Stimulated activated CD8-positive, alpha-beta memory T cell treated with anti-CD3 and anti-CD28 coated beads, Interleukin-12 subunit alpha, Interleukin-12 subunit beta, amount 100 ng/mL, for 24 hours (primary cell): ENCODE data around the gene LBX1.
"Not testable (repeated sequence)": the region's sequence is repeated elsewhere in the genome, so short reads cannot be mapped to it uniquely, and the experiment has no call there.

Experiments used
- DNase-seq: peaks from one replicate; pipeline ENCODE4 v3.0.0-alpha.2; 2020; ENCODE audit errors: extremely low read depth

The LBX1 gene

DNA sequence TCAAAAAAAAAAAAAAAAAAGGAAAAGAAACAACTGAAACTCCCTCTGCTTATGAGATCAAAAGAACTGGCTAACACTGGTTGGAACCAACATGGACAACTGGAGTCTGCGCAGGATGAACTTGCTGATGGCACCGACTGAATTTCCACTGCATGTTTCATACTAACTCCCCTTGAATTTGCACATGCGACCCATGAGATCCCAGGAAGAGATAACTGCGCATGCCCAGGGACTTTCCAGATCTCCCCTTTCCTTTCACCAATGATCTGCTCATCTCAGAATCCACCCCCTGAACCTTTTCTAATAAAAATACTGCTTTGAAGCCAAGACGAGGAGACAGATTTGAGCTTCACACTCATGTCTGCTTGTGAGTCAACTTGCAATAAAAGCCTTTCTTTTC is 20.7 kb downstream of the LBX1 start:
- DNase-seq, result no peak

DNA sequence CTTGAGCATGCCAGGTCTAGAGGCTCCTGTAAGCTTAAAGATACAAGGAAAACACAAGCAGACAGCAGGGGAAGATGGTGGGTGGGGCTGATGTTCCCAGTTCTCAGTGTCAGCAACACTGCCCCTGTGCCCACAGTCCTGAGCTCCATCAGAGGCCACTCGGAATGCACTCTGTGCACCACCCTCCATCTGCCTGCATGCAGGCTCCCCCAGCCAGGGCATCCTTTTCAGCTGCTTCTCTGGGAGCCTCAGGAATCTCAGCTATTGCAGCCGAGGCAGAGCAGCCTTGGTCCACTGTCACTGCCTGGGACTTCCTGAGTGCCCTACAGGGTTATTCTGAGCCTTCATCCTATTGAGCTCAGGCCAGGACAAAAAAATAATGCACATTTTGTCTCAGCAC is 22.2 kb downstream of the LBX1 start:
- DNase-seq, result no peak

DNA sequence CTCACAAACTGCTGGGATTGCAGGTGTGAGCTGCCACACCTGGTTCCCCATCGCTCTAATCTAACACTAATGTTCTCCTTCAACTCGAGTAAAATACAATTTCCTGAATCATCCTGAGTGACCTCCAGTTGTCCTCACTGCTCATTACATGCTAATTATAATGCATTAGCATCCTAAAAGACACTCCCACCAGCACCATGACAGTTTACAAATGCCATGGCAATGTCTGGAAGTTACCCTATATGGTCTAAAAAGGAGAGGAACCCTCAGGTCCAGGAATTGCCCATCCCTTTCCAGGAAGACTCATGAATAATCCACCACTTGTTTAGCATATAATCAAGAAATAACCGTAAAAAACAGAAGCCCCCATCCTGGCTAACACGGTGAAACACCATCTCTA is 26.6 kb downstream of the LBX1 start:
- DNase-seq, result not testable (repeated sequence)

DNA sequence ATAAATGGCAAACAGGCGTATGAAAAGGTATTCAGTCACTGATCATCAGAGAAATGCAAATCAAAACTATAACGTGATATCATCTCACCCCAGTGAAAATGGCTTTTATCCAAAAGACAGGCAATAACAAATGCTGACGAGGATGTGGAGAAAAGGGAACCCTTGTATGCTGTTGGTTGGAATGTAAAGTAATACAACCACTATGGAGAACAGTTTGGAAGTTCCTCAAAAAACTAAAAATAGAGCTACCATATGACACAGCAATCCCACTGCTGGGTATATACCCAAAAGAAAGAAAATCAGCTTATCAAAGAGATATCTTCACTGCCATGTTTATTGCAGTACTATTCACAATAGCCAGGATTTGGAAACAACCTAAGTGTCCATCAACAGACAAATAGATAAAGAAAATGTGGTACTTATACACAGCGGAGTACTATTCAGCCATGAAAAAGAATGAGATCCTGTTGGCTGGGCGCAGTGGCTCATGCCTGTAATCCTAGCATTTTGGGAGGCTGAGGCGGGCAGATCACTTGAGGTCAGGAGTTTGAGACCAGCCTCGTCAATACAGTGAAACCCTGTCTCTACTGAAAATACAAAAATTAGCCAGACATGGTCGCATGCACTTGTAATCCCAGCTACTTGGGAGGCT is 30.8 kb downstream of the LBX1 start:
- not testable (repeated sequence) for DNase-seq

DNA sequence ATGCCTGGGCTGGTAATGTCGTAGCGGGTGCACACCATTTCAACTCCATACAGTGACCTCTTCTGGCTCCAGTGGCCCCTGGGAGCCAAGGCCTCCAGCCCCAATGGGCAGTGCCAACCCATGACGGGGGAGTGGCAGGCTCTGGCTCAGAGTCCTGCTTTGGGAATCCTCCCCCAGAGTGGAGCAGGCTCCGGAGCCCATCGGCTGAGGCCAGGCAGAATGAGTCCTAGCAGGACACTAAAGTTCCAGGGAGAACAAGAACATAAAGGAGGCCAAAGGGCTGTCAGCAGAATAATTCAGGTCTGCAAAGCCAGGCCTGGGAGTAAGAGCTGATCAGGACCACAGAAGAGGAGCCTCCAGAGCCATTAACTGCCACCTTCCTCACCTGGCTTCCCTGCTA is 33.3 kb downstream of the LBX1 start:
- DNase-seq, result no peak

DNA sequence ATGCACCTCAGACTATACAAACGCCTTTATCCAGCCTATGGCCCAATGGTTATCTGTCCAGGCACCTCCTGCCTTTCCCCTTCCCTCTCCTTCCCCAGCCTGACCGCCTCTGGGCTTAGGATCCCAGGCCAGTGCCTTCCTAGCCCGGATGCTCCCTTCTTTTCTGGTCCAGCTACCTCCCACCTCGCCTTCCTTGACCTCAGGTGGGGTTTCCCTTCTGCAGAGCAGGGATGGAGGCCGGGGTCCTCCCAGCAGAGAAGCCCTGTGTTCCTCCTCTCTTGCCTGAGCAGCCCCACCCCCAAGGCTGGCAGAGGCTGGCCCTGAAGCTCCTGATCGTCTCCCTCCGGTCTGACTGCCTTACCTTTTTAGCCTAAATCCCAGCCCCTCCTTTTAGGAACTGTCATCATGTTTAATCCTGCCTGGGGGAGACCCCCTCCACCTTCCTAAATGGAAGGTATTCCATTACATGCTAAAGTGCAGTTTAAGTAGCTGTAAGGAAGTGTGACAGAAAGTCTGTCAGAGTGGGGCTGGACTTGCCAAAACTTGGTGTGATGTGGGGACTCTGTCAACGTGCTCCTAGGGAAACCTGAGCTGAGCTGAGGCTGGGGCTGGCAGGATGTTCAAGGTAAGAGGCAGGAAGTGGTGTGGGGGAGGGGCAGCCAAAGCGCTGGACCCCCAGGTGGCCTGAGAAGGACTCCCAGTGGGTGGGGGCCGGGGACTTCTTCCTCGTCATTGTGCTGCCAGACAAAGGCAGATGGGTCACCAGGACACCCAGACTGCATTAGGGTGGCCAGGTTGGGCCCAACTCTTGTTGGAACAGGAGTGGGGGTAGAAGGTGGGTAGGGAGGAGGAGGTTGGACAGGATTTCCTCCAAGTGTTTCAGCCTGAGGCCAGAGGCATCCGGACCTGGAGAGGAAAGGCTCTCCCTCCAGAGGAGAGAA is 39.5 kb downstream of the LBX1 start:
- DNase-seq, result no peak

DNA sequence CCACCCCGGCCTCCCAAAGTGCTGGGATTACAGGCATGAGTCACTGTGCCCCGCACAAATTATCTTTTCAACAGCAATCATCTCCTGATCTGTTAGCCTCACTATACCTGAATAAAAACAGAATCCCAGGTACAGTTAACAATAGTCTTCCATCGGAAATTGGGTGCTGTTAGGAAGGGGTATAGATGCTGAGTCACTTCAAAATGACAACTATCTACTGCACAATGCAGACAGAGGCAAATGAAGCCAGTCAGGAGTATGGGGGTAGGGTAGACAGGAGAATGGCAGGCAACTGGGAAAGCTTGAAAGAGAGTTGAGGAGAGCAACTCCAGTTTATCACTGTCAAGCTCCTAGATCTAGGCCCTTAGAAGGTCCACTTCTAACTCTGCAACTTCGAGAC is 40.3 kb downstream of the LBX1 start:
- DNase-seq, result no peak

DNA sequence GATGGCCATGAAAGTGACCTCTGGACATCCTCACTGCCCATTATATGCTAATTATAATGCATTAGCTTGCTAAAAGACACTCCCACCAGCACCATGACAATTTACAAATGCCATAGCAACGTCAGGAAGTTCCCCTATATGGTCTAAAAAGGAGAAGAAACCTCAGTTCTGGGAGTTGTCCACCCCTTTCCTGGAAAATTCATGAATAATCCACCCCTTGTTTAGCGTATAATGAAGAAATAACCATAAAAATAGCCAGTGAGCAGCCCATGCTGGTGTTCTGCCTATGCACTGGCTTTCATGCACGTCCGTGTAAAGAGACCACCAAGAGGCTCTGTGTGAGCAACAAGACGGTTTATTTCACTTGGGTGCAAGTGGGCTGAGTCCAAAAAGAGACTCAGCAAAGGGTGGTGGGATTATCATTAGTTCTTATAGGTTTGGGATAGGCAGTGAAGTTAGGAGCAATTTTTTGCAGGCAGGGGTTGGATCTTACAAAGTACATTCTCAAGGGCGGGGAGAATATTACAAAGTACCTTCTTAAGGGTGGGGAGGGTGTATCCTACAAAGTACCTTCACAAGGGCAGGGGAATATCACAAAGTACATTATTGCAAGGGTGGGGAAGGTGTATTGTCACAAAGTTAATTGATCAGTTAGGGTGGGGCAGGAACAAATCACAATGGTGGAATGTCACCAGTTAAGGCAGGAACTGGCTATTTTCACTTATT is 45.6 kb downstream of the LBX1 start:
- no peak for DNase-seq

DNA sequence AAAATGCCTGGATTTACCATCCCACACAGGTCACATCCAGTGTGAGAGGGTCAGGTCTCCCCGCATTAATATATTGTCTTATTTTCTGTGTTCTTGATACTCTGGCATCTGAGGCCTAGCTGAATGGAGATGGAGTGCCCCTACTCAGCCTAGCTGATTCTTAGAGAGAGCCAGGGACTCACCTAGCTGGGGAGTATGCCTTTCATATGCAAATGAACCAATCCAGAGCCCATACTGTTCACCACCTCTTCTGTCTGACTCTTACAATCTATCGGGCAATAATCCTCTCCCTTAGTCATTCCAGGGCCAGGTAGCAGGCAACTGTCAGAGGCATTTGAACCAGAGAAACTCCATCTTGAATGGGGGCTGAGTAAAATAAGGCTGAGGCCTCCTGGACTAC is 46.3 kb downstream of the LBX1 start:
- no peak for DNase-seq
